SU-DHL-6 (cell line): Measurements from ENCODE around the gene ADCY5.

ENCODE experiments used
- H2AFZ ChIP-seq: fragments of 200-600 bp; sonication (generic); 2 replicates; pipeline ENCODE4 v1.6.1; 2014; ENCODE audit warnings: low read depth, mild to moderate bottlenecking, moderate library complexity, mixed read lengths, antibody characterized with exemption, low read length; ENCODE audit not compliant: severe bottlenecking
- H3F3A ChIP-seq: fragments of 200-600 bp; shearing (Covaris generic); 2 replicates; pipeline ENCODE4 v1.6.0; 2016; ENCODE audit warnings: antibody characterized with exemption, mild to moderate bottlenecking; ENCODE audit not compliant: insufficient read depth
- H3K27ac ChIP-seq: fragments of 200-600 bp; sonication (generic); 2 replicates; pipeline ENCODE4 v1.5.1; 2016; ENCODE audit warnings: low read depth, mild to moderate bottlenecking, low read length, moderate library complexity, mixed read lengths
- H3K27me3 ChIP-seq: fragments of 200-600 bp; sonication (generic), shearing (Covaris generic); 2 replicates; pipeline ENCODE4 v1.6.0; 2014; ENCODE audit warnings: mild to moderate bottlenecking, low read length
- H3K36me3 ChIP-seq: fragments of 200-600 bp; sonication (generic); 2 replicates; pipeline ENCODE4 v1.6.1; 2014; ENCODE audit warnings: mild to moderate bottlenecking, low read length, mixed read lengths
- H3K4me2 ChIP-seq: fragments of 300-600, 200-600 bp; shearing (Covaris generic), sonication (generic); 2 replicates; pipeline ENCODE4 v1.6.0; 2014; ENCODE audit warnings: low read length, low read depth, mild to moderate bottlenecking; ENCODE audit not compliant: poor library complexity, severe bottlenecking
- H3K4me3 ChIP-seq: fragments of 200-600 bp; sonication (generic); 2 replicates; pipeline ENCODE4 v1.5.1; 2014; ENCODE audit warnings: antibody characterized with exemption, low read length, mild to moderate bottlenecking, mixed read lengths; ENCODE audit not compliant: insufficient read depth, poor library complexity, severe bottlenecking
- H3K79me2 ChIP-seq: fragments of 200-600 bp; sonication (generic); 2 replicates; pipeline ENCODE4 v1.6.1; 2014; ENCODE audit warnings: mild to moderate bottlenecking, low read length, moderate library complexity; ENCODE audit not compliant: insufficient read depth
- H3K9ac ChIP-seq: fragments of 200-600 bp; sonication (generic); 2 replicates; pipeline ENCODE4 v1.7.0; 2014; ENCODE audit warnings: mild to moderate bottlenecking, low read length
- H3K9me2 ChIP-seq: fragments of 200-600 bp; sonication (generic); replicated peaks from 2 replicates; pipeline ENCODE4 v1.6.1; 2014; ENCODE audit warnings: low read length; ENCODE audit not compliant: insufficient read depth
- H3K9me3 ChIP-seq: fragments of 200-600 bp; sonication (generic); 2 replicates; pipeline ENCODE4 v1.6.1; 2014; ENCODE audit warnings: low read length, mixed read lengths; ENCODE audit not compliant: insufficient read depth
- H4K20me1 ChIP-seq: fragments of 200-600 bp; sonication (generic); 2 replicates; pipeline ENCODE4 v1.6.1; 2014; ENCODE audit warnings: low read depth, mild to moderate bottlenecking, antibody characterized with exemption, low read length, moderate library complexity, mixed read lengths
- EZH2phosphoT487 ChIP-seq: fragments of 200-600 bp; sonication (generic), shearing (Covaris generic); conservative IDR thresholded peaks from 2 replicates; pipeline ENCODE4 v1.6.1; 2018; ENCODE audit warnings: mild to moderate bottlenecking, antibody characterized with exemption, low read length, moderate library complexity, mixed read lengths
- TF ChIP-seq, protein P1 (sequence below): fragments of 200-600 bp; sonication (generic); IDR thresholded peaks from one replicate; pipeline ENCODE4 v1.5.1; 2017; ENCODE audit warnings: antibody characterized with exemption, mild to moderate bottlenecking, low read length, moderate library complexity; ENCODE audit not compliant: insufficient read depth, poor library complexity, severe bottlenecking

Gene ADCY5

DNA sequence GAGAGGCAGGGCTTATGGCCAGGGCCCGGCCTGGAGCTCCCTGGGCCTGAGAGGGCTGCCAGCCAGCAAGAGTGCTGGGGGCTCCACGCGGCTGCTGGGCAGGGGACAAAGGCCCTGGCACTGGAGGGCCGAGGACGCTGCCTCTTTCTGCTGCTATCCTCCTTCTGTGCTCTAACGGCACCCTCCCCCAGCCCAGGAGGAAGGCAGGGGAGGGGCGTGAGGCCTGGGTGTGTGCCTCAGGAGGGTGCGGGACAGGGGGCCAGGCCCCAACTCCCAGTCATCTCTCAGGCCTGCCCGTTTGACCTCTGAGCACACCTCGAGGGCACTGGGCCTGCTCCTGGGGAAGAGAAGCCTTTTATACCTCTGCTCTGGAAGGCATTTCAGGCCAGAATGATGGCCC lies 115.5 kb downstream of the ADCY5 start:
- Histone ChIP-seq H2AFZ (no peak overlapping the region), H4K20me1 (no peaks in the 10 kb centered on the region), H3K9me3 (no peaks in the 10 kb centered on the region), H3K36me3 (no peaks in the 10 kb centered on the region), H3K9me2 (no peaks in the 10 kb centered on the region), H3K79me2 (no peaks in the 10 kb centered on the region), H3K9ac (no peak overlapping the region), H3K27me3 (no peaks in the 10 kb centered on the region), H3K27ac (no peak overlapping the region), H3K4me2 (no peak overlapping the region), H3K4me3 (no peak overlapping the region), H3F3A (no peaks in the 10 kb centered on the region)
- TF ChIP-seq, protein P1, sequence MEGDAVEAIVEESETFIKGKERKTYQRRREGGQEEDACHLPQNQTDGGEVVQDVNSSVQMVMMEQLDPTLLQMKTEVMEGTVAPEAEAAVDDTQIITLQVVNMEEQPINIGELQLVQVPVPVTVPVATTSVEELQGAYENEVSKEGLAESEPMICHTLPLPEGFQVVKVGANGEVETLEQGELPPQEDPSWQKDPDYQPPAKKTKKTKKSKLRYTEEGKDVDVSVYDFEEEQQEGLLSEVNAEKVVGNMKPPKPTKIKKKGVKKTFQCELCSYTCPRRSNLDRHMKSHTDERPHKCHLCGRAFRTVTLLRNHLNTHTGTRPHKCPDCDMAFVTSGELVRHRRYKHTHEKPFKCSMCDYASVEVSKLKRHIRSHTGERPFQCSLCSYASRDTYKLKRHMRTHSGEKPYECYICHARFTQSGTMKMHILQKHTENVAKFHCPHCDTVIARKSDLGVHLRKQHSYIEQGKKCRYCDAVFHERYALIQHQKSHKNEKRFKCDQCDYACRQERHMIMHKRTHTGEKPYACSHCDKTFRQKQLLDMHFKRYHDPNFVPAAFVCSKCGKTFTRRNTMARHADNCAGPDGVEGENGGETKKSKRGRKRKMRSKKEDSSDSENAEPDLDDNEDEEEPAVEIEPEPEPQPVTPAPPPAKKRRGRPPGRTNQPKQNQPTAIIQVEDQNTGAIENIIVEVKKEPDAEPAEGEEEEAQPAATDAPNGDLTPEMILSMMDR: no peak
- TF ChIP-seq EZH2phosphoT487: no peak

DNA sequence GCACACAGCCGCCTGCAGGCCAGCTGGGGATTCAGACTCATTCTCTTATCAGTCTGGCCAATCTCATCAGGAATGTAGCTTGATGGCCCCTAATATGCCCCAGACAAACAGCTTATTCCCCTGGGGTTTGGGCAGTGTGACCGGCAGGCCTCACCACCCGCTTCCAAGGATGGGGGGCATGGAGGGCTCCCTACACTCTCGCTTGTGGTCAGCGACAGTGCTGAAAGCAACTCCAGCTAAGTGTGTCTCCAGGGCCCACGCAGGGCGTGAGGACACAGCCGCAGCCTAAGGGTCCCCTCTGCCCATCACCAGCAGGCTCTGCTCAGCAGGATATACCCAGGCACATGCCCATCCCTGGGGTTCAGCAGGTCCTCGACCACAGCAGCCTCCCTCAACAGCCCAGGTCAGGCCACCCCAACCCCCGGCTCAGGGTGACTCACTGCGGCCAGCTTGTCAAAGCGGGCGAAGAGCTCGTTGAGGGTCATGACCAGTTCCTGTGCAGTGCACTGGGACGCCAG lies 116.7 kb downstream of the ADCY5 start:
- no peaks in the 10 kb centered on the region for H3K79me2 ChIP-seq
- no peak for TF ChIP-seq EZH2phosphoT487
- TF ChIP-seq, protein P1: no peak
- no peaks in the 10 kb centered on the region for H3K36me3 ChIP-seq
- no peak overlapping the region for H3K4me2 ChIP-seq
- no peaks in the 10 kb centered on the region for H3K9me3 ChIP-seq
- no peak overlapping the region for H3K4me3 ChIP-seq
- H2AFZ ChIP-seq: no peak overlapping the region
- H3K27me3 ChIP-seq: no peaks in the 10 kb centered on the region
- no peaks in the 10 kb centered on the region for H3F3A ChIP-seq
- no peaks in the 10 kb centered on the region for H3K9me2 ChIP-seq
- no peaks in the 10 kb centered on the region for H4K20me1 ChIP-seq
- H3K27ac ChIP-seq: no peak overlapping the region
- no peak overlapping the region for H3K9ac ChIP-seq

DNA sequence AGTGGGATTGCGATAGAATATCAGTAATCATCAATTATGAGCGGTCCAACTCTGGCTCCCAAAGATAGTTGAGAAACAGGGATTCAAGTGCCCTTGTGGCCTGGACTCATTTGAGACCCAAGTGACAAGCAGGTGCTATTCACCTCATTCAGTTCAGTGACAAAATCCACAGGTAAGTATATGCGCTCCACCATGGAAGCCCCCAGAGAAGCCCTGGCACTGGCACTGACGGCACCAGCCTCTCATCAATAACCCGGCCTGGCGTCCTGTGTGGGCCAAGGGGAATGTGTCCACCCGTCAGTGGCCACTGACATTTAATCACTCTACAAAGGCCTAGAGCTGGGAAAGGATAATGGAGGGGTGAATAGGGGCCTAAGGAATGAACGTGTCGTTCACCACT lies 117.2 kb downstream of the ADCY5 start:
- no peaks in the 10 kb centered on the region for H3K27me3 ChIP-seq
- no peak overlapping the region for H2AFZ ChIP-seq
- no peaks in the 10 kb centered on the region for H3K36me3 ChIP-seq
- no peak overlapping the region for H3K4me3 ChIP-seq
- no peak overlapping the region for H3K4me2 ChIP-seq
- no peaks in the 10 kb centered on the region for H3K79me2 ChIP-seq
- no peaks in the 10 kb centered on the region for H3F3A ChIP-seq
- H3K9me3 ChIP-seq: no peaks in the 10 kb centered on the region
- no peak overlapping the region for H3K9ac ChIP-seq
- H4K20me1 ChIP-seq: no peaks in the 10 kb centered on the region
- no peak overlapping the region for H3K27ac ChIP-seq
- H3K9me2 ChIP-seq: no peaks in the 10 kb centered on the region
- TF ChIP-seq, protein P1: no peak
- no peak for TF ChIP-seq EZH2phosphoT487

DNA sequence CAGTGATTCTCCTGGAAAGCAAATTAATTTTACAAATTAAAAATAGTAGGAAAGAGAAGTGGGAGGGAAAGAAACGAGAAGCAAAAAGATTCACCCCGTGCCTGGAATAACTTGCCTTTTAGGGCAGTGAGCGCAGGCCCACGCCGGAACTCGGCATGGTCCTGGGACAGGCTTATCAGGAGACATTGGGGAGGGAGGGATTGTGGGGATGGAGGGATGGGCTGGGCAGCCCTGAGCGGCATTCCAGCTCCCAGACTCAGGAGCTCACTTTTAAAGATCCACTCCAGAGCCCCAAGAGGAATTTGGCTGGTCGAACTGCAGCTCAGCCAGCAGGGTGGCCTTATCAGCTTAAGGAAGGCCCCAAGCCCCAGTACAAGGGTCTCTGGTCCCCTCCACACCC lies 117.9 kb downstream of the ADCY5 start:
- Histone ChIP-seq H3K36me3 (no peaks in the 10 kb centered on the region), H3K27ac (no peak overlapping the region), H3K4me2 (no peak overlapping the region), H3F3A (no peaks in the 10 kb centered on the region), H3K9me2 (no peaks in the 10 kb centered on the region), H3K9me3 (no peaks in the 10 kb centered on the region), H3K4me3 (no peak overlapping the region), H4K20me1 (no peaks in the 10 kb centered on the region), H3K79me2 (no peaks in the 10 kb centered on the region), H2AFZ (no peak overlapping the region), H3K27me3 (no peaks in the 10 kb centered on the region), H3K9ac (no peak overlapping the region)
- TF ChIP-seq EZH2phosphoT487: no peak
- TF ChIP-seq, protein P1: no peak
